ENCODE data around the gene BRF1.

Gene BRF1

DNA sequence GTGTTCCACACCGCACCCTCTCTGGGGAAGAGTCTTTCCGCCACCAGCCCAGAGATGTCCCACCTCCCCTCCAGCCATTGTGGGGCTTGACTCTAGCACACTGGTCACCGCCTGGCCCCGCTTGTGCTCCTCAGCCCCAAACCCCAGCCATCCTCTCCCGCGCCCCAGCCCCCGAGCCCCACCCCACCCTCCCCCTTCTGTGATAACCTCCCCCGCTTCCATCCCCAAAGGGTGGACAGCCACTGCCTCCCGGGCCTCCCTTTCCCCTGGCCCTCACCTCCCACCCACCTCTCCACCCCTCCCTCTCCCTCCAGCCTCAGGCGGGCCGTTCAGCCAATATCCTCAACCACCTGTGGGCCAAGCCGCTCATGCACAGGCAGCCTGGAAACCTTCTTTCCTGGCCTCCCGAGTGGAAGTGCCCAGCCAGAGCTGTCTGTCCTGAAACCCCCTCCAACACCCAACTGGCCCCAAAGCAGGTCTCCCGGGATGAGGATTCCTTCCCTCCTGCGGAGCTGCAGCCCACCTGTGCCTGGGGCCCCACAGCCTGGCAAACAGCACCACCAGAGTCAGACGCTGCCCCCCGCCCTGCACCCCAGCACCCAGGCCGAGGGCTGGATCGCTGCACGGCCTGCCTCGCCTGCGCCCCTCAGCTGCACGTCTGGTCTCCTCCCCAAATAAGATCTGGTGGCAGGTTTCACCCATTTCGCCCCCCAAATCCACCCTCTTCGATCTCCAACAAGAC, 92.6 kb downstream of the BRF1 start:
- no peak for DNase-seq

DNA sequence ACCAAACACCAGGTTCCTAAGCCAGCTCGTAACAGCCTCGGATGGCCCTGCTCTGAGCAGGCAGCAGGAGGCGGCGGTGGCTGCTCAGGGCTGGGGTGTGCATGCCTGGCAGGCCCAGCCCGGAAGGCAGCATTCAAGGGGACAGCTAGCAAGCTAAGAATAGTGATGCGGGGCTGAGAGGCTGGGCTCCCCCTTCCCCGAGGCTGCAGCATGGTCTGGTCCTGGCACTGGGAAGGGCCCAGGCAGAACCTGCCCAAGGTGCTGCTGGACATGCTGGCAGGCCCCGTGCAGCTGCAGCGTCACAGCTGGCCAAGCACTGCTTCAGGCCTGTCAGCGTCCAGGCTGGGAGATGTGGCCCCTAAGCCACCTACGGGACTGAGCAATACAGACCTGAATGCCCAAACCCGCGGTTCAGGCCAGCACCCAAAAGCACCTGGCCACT, 93.3 kb downstream of the BRF1 start:
- no peak for DNase-seq

DNA sequence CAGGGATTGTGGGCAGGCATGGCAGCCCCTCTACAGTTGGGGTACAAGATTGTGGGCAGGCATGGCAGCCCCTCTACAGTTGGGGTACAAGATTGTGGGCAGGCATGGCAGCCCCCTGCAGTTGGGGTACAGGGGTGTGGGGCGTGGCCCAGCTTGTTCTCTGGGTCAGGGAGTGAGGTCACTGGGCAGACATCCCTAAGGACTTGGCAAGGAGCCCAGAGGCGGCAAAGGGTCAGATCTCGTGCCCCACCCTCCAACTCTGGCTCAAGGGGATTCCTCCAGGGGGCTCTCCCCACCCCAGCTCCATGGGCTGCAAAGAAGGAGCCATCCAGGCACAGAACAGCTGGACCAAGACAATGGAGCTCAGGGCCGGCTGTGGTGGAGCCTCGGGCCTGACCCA, 93.9 kb downstream of the BRF1 start:
- no peak for DNase-seq

DNA sequence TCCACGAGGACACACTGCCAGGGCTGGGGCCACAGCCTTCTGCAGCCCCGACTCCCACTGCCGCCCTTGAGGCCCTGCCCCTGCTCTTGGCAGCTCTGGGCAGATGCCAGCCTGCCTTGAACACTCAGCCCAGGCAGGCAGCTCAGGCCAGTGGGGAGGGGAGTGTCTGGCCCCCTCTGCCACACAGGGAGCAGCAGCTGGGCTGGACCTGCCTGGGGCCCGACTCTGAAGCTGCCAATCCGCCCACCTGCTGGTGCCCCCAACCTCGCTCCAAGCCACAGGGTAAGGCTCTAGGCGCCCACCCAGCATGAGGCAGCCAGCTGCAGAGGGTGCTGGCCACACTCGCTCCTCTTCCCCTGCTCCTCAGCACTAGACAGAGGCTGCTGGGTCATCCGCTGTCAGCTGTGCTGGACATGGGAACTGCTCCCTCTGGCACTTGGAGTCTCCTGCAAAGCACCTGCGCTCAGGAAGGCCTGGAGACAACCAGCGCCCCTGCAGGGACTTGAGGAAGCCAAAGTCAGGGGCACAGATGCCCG, 95.1 kb downstream of the BRF1 start:
- DNase-seq = no peak

DNA sequence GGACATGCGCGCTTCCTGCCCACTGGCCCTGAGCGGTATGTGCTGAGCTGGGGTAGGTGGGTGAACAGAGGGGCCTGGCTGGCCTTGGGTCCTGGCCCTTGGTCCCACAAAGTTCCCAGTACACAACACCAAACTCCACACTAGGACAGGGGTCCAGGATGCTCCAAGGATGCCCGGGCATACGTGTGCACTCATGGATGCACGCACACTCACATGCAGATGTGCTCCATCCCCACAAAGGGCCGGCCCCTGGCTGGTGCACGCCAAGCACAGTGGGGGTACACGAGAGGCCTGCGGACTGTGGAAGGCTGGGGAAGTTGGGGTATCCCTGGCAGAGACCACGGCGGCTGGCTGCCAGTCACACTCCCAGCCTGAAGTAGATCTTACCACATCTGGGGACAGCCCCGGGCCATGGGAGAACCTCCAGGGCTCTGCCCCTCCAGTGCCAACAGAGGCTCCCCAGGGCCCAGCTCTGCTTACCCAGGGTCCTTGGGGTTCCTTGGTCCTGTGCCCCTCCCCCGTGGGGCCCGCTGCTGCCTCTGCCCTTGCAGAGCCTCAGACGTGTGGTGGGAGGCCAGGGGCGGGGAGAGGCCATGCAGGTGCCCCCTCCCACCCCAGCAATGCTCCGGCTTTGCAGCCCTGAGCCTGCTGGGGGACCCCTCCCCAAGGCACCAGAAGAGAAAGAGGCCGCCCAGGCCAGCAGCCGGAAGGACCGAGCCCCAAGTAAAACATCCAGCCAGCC, 95.7 kb downstream of the BRF1 start:
- DNase-seq = no peak

DNA sequence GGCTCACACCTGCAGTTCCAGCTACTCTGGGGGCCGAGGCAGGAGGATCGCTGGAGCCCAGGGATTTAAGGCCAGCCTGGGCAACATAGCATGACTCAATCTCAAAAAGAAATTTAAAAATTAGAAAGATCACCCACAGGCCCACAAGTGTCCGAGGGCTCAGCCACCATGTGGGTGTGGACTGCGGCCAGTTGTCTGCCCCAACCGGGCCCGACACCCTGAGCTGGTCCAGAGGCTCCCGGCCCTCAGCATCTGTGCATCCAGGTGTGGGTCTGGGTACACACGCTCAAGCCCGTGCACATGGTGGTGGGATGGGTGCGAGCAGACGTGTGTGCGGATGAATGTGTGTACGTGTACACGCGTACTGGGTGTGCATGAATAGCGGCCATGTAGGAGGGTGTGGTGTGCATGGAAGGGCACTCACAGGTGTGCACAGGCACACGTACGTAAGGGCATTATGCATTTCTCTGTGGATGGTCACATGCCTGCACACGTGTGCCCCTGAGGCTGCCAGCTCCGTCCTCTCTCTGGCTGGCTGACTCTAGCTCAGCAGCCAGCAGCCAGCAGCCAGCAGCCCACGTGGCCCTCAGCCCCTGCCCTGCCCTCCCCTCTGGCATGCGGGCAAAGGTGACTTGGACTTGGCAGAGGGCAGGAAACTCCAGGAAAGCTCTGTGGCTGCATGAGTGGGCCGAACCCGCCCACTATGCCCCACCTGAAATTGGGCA, 96.4 kb downstream of the BRF1 start:
- DNase-seq = no peak

DNA sequence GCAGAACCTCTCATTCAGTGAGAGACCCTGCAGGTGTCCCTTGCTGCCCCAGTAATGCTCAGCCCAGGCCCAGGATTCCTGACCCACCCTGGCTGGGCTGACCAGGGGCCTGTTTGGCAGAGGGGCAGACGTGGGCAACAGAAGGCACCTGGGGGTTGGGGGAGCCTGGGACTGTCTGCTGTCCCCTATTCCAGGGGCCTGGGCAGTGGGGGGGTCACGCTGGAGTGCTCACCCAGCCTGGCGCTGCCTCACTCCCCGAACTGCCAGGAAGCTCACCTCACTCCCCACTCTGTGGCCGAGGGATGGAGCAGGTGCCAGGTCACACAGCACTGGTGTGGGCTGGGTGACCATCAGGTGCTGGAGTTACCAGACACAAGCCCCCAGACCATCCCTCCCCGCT, 97.1 kb downstream of the BRF1 start:
- no peak for DNase-seq

DNA sequence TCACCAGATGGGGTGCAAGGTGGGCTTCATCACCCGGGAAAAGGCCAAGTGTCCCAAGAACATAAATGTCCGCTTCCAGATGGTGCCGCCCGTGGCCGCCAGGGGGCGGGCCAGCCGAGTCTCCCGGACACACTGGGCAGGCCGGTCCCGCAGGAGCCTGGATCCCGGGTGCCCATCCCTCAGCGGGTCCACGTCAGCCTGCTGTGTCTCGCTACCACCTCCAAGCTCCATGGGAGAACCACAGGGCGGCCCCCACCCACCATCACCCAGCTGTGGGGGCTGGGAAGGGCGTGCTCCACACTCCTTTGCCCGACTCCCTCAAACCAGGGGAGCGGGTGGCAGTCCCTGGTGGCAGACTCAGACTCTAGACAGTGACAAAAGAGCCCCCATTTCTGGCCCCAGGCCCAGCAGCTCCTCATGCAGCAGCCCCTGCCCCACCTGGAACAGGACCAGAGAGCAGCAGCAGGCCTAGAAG, 97.7 kb downstream of the BRF1 start:
- peak; percentile 45 for DNase-seq

DNA sequence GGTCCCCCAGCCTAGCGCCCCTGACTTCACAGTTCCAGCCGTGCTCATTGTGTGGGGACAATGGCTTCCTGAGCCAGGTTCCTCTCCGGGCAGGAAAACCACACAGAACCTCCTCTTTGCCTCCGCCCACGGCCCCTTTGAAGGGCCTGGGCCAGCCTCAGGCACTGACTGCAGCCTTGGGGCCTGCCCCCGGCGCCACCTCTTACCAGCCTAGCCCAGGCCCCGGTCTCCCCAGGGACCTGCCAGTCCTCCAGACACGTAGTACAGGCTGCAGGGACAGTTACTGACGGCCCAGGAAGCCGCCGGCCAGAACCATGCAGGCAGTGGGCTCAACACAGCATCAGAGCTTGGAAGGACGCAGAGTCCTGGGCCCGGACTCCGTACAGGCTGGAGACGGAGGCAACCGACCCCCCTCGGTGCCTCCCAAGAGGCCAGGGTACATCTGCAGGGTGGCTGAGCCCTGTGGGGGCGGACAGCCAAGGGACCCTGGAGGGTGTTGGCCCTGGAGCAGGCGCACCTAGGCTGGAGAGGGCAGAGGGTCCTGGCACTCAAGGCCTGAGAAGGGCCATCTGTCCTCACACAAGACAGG, 98.8 kb downstream of the BRF1 start:
- no peak for DNase-seq

DNA sequence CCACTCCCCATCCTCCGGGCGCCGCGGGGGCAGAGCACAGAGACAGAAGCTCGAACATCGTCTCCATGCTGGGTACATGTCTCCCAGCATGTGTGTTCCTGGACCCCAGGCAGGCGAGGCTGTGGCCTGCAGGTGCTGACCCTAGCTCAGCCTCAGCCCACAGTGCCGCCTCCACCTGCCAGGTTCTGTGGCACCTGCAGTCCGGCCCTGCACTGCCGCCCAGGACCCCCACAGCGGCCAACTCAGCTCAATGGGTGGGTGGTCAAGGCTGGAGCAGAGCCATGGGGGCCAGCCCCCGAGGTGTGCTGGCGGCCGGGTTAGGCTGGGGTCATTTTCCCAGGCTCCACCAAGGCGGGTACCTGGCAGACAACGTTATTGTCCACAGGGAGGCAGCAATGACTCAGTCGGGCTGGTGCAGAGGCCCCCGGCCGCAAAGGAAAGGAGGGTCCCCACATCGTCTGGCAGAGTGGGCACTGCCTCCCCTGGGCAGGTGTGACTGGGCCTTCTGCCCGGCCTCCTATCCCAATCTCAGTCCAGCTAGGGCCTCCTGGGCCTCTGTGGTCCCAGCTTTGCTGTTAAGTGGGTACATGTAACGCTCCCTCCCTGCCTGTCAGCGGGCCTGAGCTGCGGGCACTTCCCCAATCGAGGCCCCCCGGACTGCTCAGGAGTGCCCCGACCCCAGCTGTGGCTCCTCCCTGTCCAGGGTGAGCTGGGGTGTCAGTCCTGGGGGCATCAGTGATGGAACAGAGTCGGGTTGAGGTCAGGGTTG, 99.5 kb downstream of the BRF1 start:
- DNase-seq = no peak

DNA sequence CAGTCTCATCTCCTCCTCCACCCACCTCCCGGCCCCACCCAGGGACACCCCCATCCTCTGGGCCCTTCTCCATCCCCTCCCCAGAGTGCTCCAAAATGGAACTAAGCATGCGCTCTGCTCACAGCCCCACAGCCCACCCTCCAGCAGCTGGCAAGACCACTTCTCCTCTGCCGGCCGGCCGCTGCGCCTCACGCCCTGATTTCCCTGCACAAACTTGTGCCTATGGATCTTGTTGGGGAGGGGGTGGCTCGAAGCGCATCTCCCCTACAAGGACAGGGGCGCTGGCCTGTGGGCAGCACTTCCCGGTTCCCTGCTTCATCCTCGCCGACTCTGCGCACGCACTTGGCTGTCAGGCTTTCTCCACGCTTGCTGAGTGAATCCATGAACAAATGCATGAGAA, 100.2 kb downstream of the BRF1 start:
- no peak for DNase-seq

DNA sequence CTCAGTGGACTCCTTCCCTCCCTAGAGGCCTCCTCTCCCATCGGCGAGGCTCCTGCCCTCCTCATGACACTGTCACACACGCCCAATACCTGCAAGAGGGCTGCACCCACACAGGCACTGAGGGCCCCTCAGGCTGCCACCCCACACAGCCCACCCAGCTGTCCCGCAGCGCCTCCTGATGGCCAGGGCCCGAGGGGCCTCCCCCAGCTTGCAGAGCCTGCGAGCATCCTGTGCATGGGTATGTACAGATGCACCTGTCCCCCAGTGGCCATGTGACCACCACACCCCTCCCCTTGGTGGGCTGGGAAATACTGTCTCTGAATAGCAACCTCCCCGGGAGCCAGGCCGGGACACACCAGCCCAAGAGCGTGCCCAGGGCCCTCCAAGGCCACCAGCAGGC, 100.7 kb downstream of the BRF1 start:
- no peak for DNase-seq

DNA sequence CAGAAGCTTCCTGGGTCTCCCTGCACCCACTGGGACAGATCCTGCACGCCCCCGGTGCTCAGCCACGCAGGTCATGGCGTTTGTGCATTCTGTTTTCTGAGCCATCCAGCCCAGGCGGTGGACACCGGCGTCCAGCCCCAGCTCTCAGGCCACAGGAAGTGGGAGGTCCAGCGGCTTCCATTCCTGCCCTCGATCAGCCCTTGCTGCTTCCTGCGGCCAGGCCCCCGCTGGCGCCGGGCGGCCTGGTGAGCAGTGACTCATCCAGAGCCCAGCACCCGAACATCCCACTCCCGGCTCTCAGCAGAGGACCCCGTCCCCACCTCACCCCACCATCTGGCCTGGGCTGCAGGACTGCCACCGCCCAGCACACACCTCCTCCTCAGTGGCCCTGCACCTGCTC, 101.7 kb downstream of the BRF1 start:
- no peak for DNase-seq

DNA sequence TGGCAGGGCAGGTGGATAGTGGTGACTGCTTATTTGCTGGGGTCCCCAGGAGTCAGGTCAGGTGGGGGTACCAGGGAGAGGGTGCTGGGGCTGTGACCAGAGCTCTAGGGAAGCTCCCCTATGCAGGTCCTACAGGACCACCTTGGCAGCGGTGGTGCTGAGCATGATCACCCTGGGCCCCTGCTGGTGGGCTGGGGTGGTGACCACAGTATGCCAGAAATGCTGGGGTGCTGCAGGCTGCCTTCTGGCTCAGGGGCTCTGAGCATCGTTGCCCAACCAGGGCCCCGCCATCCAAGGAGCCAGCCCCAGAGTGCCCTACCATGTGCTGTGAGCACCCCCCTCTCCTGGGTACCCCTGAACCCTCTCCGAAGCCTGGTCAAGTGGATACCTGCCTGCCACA, 102.2 kb downstream of the BRF1 start:
- no peak for DNase-seq

DNA sequence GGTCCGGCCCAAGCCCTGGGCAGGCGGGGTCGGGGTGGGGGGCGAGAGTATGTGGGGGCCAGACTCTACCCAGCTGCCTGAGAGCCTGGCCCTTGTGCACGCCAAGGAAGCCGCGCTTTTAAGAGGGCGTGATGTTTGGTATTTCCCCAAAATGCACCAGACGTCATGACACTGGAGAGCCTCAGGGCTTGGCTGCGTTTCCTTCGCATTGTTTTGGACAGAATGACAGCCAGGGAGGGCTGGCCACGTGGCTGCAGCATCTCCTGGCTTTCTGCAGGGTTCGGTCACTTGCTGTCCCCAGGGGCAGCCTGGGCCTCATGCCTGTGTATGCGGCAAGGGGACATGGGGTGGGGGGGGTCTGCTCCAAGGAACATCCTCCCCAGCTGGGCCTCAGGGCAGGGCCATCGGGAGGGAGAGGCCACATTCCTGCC, 103.6 kb downstream of the BRF1 start:
- DNase-seq = no peak

DNA sequence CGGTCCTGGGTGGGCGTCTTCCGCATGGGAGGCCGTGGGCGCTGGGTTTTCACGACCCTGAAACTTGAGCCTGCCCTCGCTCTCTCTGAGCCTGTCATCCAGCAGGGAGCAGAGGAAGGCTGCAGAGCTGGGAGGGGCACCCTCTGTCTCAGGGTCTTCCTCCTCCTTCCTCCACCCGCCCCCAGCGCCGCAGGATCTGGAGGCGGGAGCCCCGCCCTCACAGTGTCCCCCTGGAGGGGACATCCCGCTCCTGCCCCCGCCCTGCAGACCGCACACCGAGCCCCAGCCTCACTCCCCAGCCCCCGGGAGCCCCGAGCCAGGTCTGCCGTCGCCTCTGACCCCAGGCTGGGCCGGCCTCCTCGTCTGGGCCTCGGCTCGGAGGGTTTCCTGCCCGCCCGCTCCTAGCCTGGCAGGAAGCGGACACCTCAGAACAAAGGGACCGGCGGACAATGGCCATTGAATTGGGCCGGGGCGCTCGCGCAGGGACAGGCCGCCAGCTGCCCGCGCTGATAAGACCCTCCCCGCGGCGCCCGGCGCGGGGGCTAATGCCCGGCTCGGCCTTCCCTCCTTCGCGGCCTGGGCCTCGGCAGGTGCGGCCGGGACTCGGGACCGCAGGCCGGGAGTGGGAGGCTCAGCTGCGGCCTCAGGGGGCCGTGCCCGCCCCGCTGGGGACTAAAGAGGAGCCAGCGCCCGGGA, 104.4 kb downstream of the BRF1 start:
- DNase-seq = no peak

DNA sequence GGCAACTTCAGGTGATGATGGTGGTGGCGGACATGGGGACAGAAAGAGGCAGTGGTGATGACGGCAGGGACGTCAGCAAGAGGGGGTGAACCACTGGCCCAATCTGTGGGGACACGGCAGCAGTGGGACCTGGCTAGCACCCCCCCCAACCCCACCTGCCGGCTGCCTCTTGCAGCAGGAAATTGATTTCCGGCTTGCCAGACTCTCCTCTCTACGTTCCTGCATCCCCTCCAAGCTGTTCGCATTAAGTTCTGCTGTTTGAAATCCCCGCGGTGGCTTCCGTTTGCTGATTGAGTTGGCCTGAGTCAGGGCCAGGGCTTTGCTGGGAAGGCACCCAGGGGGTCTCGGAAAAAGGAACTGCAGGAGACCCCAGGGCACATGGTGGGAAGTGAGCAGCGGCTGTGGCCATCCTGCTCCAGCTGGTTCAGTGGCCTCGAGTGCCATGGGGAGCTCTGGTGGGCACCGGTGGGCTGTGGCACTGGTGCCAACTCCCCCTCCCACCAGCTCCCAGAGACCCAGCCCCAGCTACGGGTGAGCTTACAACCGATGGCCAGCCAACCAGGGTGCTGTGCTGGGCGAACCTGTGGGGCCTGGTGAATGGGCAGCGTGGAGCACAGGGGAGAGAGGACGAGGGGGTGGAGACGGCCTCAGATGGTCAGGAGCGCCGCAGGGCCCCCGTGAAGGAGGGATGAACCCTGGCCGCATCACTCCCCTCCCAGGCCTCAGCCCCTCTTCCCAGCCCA, 105.1 kb downstream of the BRF1 start:
- DNase-seq = no peak

DNA sequence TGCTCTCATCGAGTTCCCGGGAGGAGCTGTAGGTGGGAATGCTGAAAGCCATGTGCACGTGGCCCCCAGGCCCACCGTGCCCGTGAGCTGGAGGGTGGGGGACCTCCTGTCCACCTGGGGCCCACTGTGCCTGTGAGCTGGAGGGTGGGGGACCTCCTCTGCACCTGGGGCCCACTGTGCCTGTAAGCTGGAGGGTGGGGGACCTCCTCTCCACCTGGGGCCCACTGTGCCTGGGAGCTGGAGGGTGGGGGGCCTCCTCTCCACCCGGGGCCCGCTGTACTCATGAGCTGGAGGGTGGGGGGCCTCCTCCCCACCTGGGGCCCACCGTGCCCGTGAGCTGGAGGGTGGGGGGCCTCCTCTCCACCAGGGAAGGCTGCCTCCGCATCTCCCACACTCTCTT, 105.8 kb downstream of the BRF1 start:
- no peak for DNase-seq

DNA sequence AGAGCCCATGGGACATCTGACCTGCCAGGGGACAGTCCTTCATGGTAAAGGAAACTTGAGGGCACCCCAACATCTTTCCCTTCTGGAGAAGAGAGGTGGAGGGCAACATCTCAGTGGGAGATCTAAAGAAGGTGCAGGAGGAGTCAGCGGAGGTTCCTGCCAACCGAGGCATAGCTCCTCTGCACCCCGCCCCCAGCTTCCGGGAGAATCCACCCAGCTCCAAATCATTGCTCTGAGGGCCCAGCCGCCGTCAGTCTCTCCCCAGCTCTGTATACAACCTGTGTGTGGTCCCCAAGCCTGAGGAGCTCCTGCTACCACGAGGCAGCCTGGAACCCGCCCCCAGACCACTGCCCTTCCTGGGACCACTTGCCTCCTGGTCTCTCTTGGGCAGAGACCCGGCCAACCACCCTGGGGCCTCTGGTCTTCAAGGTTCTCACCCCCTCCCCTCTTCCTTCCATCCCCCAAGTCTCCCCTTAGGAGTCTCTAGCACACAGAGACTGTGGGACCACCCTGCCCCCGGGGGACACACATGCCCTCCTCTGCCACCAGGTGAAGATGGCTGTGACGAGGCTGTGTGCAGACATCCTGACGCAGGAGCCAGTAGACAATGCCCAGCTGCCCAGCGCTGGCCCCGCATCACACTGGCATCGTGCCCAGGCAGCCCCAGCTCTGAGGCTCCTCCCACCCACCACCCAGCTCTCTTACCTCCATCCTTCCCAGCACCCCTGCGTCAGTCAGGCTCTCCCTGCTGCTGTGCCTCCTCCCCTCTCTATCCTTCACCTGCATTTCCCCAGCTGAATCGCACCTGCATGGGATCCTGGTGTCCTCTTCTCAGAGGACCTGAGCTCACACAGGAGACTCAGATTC, 106.7 kb downstream of the BRF1 start:
- no peak for DNase-seq
